ENCODE results near the gene SYNPO2.

Gene SYNPO2

DNA sequence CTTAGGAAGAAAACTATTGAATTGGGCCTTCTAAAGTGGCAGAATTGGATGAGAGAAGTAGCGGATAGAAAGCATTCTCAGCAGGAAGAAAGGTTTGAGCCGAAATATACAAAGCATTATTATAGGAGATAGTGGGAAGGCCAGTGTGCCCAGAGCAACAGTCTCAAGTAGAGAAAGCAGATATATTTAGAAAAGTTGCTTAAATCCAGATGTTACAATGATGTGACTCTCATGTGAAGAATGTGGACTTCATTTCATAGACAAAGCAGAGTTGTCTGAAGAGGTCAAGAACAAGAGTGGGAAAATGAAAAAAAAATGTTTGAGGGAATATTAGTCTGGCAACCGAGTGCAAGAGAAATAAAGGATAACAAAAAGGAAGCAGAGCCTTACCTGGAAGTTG lies 66.9 kb downstream of the SYNPO2 start:
- H3K4me3 ChIP-seq (ENCODE audit: low read depth, low read length) = no peak overlapping the region
- TF ChIP-seq, protein P1, sequence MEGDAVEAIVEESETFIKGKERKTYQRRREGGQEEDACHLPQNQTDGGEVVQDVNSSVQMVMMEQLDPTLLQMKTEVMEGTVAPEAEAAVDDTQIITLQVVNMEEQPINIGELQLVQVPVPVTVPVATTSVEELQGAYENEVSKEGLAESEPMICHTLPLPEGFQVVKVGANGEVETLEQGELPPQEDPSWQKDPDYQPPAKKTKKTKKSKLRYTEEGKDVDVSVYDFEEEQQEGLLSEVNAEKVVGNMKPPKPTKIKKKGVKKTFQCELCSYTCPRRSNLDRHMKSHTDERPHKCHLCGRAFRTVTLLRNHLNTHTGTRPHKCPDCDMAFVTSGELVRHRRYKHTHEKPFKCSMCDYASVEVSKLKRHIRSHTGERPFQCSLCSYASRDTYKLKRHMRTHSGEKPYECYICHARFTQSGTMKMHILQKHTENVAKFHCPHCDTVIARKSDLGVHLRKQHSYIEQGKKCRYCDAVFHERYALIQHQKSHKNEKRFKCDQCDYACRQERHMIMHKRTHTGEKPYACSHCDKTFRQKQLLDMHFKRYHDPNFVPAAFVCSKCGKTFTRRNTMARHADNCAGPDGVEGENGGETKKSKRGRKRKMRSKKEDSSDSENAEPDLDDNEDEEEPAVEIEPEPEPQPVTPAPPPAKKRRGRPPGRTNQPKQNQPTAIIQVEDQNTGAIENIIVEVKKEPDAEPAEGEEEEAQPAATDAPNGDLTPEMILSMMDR (IDR thresholded peaks at IDR 0.05; ENCODE audit: borderline replicate concordance, insufficient read depth, low read depth, low read length) = no peak

DNA sequence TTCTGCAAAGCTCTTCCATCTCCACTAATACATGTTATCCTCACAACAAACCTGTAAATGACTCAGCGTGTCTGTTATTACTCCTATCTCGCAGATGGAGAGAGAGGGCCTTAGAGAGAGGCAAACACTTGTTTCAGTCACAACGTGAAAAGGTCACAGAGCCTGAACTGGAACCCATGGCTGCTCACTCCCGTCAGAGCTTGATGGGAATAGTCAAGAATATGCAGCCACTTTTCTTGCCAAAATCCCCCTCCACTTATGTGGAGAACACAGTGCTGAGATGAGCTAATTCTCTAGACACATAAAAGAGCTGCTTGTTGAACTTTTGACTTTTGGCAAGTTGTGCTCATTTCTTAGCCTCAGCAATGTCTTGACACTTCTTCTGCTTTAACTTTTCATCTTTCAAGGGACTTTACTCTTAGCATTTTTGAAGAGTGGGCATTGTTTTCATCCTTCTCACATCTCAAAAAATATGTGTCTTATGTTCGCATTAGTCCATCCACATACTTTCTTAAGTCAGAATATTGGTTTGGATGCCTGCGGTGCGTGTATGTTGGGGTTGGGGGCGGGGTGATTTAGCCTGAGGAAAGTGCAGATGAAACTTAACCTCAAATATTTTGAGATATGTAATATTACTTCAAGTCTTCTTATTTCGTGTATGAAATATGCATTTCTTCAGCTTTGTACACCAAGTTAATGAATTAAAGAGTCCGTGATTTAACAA lies 69.2 kb downstream of the SYNPO2 start:
- TF ChIP-seq, protein P1 (IDR thresholded peaks at IDR 0.05; ENCODE audit: borderline replicate concordance, insufficient read depth, low read depth, low read length) = no peak

DNA sequence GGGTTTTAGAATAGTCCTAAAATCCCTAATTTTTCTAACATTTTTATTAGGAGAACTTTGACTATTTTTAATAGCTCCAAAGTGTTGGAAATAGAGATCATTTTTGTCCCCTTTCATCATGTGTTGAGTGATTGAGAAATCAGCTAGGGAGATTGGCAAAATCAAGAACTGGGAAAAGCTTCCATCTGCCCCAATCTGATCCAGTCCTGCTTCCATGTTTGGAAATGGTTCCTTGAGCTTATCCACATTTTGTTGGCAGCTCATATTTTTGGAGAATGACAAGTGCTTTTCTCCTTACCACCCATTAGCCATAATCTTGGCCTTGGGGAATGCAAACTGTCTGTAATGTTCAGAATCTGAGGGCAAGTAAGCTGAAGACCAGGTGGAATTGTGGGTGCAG lies 73.9 kb downstream of the SYNPO2 start:
- TF ChIP-seq, protein P1 (IDR thresholded peaks at IDR 0.05; ENCODE audit: borderline replicate concordance, insufficient read depth, low read depth, low read length) = no peak
- no peak overlapping the region for H3K4me3 ChIP-seq (ENCODE audit: low read depth, low read length)

More for the DNA sequence above, 69.2 kb downstream of the SYNPO2 start:
- H3K4me3 ChIP-seq (ENCODE audit: low read depth, low read length) = no peak overlapping the region

DNA sequence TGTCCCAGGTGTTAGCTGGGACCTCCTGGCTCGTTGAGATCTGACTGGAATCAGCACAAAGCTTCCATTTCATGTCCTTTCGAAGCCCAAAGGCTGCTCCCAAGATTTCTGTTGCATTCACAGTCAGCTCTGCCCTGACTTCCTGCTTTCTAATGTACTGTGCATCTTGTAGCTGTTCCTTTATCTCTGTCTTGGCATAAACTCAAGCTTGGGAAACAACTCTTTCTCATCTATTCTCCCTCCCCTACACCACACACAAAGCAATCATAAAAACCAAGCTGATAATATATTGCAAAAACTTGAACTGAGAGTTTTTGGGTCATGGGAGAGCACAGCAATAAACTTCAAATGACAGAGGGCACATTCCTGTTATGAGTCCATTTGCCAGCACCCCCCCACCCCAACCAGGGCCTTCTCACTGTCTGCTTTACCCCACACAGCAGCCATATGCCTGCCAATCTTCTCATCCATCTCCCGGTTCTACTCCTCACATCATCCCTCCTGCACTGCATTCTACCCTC lies 76.3 kb downstream of the SYNPO2 start:
- no peak overlapping the region for H3K4me3 ChIP-seq (ENCODE audit: low read depth, low read length)
- TF ChIP-seq, protein P1 (IDR thresholded peaks at IDR 0.05; ENCODE audit: borderline replicate concordance, insufficient read depth, low read depth, low read length) = no peak

DNA sequence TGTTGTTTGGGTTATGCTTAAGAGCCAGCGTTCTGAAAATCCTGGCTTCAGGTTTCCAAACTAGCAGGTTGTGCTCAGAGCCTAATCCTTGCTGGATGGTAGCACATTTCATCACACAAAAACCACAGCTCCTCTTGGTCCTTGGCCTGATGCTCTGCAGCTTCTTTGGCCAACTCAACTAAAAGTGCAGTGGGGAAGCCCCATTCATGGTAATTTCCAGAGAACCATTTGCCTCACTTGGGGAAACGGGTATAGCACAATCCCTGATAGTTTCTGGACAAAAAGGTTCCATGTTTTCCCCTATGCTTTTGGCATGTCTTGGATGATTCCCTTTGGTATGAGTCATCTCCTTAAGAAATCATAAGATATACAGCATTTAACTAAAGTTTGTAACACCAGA lies 78.7 kb downstream of the SYNPO2 start:
- H3K4me3 ChIP-seq (ENCODE audit: low read depth, low read length) = no peak overlapping the region
- TF ChIP-seq, protein P1 (IDR thresholded peaks at IDR 0.05; ENCODE audit: borderline replicate concordance, insufficient read depth, low read depth, low read length) = no peak

DNA sequence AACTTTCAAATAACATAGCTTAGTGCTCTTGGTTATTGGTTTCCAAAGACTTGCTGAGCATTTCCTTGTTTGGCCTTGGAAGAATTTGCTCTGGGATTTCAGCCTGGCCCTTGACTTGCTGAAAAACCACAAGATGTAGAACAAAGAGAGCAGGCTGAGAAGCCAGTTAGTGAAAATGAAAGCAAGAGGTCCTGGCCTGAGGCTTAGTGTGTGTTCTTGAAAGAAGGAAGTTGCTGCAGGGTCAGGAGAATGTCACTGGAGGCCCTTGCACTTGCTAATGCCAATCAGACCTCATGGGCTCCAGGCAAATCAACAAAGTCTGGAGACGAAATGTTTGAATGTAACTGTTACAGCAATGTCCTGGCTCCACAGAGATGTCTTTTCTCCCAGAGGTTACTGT lies 79.4 kb downstream of the SYNPO2 start:
- TF ChIP-seq, protein P1 (IDR thresholded peaks at IDR 0.05; ENCODE audit: borderline replicate concordance, insufficient read depth, low read depth, low read length) = no peak
- H3K4me3 ChIP-seq (ENCODE audit: low read depth, low read length) = no peak overlapping the region

DNA sequence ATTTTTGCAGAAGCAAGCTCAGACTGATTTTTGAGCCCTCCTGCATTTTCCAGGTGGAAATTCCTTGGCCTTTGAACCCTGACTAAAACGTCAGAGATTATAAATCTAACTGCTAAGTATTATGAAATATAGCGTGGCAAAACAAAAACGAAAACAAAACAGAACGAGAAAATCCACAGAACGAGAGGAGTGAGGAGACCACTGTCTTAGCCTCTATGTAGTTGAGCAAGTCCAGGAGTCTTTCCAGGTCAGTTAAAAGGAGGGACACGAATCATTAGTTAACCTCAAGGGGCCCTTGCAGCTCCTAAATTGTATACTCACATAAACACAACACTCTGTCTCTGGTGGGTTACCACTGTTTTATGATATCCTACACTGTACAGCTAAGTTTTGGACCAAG lies 80.2 kb downstream of the SYNPO2 start:
- TF ChIP-seq, protein P1 (IDR thresholded peaks at IDR 0.05; ENCODE audit: borderline replicate concordance, insufficient read depth, low read depth, low read length) = no peak
- H3K4me3 ChIP-seq (ENCODE audit: low read depth, low read length) = no peak overlapping the region
